ENCODE results near the gene ABCC5.
A peak's percentile ranks its signal among the peaks of the same experiment; 100 is the strongest.
"Not testable (repeated sequence)": the region's sequence is repeated elsewhere in the genome, so short reads cannot be mapped to it uniquely, and the experiment has no call there.

ABCC5 gene

GRCh38 chr3:183884427-183885296, 133.0 kb downstream of the ABCC5 start, which contains the start of gene PARL:
Gene PARL, minus strand, starts transcription at chr3:183884880. Its CDS starts 34 bp downstream, at chr3:183884846.
- H3K4me3 ChIP-seq (ENCODE audit: low read depth, low read length) = peak within 1 kb of the TSS; percentile 61
- TF ChIP-seq CTCF (IDR thresholded peaks at IDR 0.05; ENCODE audit: insufficient read depth, low read depth, low read length, missing control alignments) = peak; percentile 98
- DNase-seq (ENCODE audit: low read depth) = peak; percentile 95

- peak overlapping the region; percentile 61 for H3K4me3 ChIP-seq (ENCODE audit: low read depth, low read length)
- no peak for DNase-seq (ENCODE audit: low read depth)
- no peak for TF ChIP-seq CTCF (IDR thresholded peaks at IDR 0.05; ENCODE audit: insufficient read depth, low read depth, low read length, missing control alignments)
Measured at GRCh38 chr3:183884097-183884426, 133.6 kb downstream of the ABCC5 start.

GRCh38 chr3:183883291-183884096, 134.2 kb downstream of the ABCC5 start:
- H3K4me3 ChIP-seq (ENCODE audit: low read depth, low read length) = peak overlapping the region; percentile 61
- no peak for DNase-seq (ENCODE audit: low read depth)
- TF ChIP-seq CTCF (IDR thresholded peaks at IDR 0.05; ENCODE audit: insufficient read depth, low read depth, low read length, missing control alignments) = no peak

- TF ChIP-seq CTCF (IDR thresholded peaks at IDR 0.05; ENCODE audit: insufficient read depth, low read depth, low read length, missing control alignments) = no peak
- no peak for DNase-seq (ENCODE audit: low read depth)
- H3K4me3 ChIP-seq (ENCODE audit: low read depth, low read length) = no peak overlapping the region
Measured at GRCh38 chr3:183880121-183880520, 137.6 kb downstream of the ABCC5 start.

GRCh38 chr3:183879243-183879642, 138.4 kb downstream of the ABCC5 start:
- no peak overlapping the region for H3K4me3 ChIP-seq (ENCODE audit: low read depth, low read length)
- DNase-seq (ENCODE audit: low read depth) = no peak
- no peak for TF ChIP-seq CTCF (IDR thresholded peaks at IDR 0.05; ENCODE audit: insufficient read depth, low read depth, low read length, missing control alignments)

GRCh38 chr3:183878071-183878470, 139.6 kb downstream of the ABCC5 start:
- no peak for TF ChIP-seq CTCF (IDR thresholded peaks at IDR 0.05; ENCODE audit: insufficient read depth, low read depth, low read length, missing control alignments)
- no peak for DNase-seq (ENCODE audit: low read depth)
- H3K4me3 ChIP-seq (ENCODE audit: low read depth, low read length) = no peak overlapping the region

GRCh38 chr3:183877227-183877626, 140.5 kb downstream of the ABCC5 start:
- H3K4me3 ChIP-seq (ENCODE audit: low read depth, low read length); DNase-seq (ENCODE audit: low read depth): not testable (repeated sequence)
